ENCODE data around the gene KDELR3.

DNA sequence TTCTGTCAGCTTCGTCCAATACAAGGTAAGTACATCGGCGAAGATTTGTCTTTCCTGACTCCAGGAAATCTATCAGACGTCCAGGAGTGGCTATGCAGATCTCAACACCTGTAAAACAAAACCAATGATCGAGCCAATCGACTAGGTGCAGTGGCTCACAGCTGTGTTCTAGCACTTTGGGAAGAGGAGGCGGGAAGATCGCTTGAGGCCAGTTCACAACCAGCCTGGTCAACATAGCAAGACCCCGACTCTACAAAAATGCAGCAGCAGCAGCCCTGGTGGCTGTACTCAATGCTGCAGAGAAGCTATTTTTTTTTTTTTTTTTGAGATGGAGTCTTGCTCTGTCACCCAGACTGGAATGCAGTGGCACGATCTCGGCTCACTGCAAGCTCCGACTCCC lies 27.0 kb downstream of the KDELR3 start:
- no peak for TF ChIP-seq CTCF (IDR thresholded peaks at IDR 0.05; ENCODE audit: low read depth, low read length)
- TF ChIP-seq POLR2A (IDR thresholded peaks at IDR 0.05; ENCODE audit: extremely low read depth, insufficient read length), result no peak
- no peak for TF ChIP-seq MYC (IDR thresholded peaks at IDR 0.05; ENCODE audit: low read depth, low read length)
